Stimulated activated CD8-positive, alpha-beta memory T cell treated with anti-CD3 and anti-CD28 coated beads, Interleukin-7, amount 100 ng/mL, for 48 hours (primary cell): ENCODE data around the gene ACOT12.
"Not testable (repeated sequence)": the region's sequence is repeated elsewhere in the genome, so short reads cannot be mapped to it uniquely, and the experiment has no call there.

Source experiments
- DNase-seq, 2 donors: peaks; one replicate each; pipeline ENCODE4 v3.0.0-alpha.2; 2020; ENCODE audit warnings: low read depth in 1 of 2; ENCODE audit errors: extremely low read depth in 1 of 2

ACOT12 gene

GRCh38 chr5:81300921-81301270 is 93.0 kb downstream of the ACOT12 start:
- DNase-seq, result no peak

- DNase-seq, result no peak
Observed at GRCh38 chr5:81297531-81297930, 96.4 kb downstream of the ACOT12 start.

GRCh38 chr5:81294021-81294420 is 99.9 kb downstream of the ACOT12 start:
- not testable (repeated sequence) for DNase-seq

- no peak for DNase-seq
Observed at GRCh38 chr5:81292130-81292529, 101.8 kb downstream of the ACOT12 start.

- DNase-seq, result no peak
Observed at GRCh38 chr5:81290146-81290545, 103.8 kb downstream of the ACOT12 start.

GRCh38 chr5:81288021-81288433 is 105.9 kb downstream of the ACOT12 start:
- no peak for DNase-seq

GRCh38 chr5:81286059-81286617 is 107.8 kb downstream of the ACOT12 start:
- no peak for DNase-seq

DNA sequence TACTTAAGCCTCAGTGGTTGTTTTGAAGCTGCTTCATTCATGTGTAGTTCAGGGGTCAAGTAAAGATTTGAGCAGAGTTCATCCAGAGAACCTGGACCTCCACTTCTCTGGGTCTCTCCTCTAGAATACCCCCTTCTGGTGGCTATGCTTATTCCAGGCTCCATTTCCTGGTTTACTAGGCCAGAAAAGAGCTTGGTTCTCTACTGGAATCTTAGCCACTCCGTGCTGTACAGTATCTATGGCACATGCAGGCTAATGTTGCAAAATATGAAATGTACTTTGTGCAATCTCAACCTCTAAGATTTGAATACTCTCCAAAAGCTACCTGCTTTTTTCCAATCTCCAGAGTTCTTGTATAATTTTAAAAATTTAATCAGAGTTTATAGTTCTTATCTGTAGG is 110.0 kb downstream of the ACOT12 start:
- no peak for DNase-seq
